Left lobe of liver (tissue), 2 donors: ENCODE data around the gene PTTG2. TPM values are rescaled to one million over a fixed set of nuclear protein-coding genes. Genes with fewer than 3 reads are reported as not detected.
"Not testable (repeated sequence)": the region's sequence is repeated elsewhere in the genome, so short reads cannot be mapped to it uniquely, and the experiment has no call there.

Experiments used
- ATAC-seq: fragments of 200-7000 bp; cut with Tn5 transposase; one replicate; pipeline ENCODE4 v1.9.1; 2020; ENCODE audit warnings: mild to moderate bottlenecking, moderate library complexity
- DNase-seq: peaks from one replicate; pipeline ENCODE4 v3.0.0-alpha.2; 2020; ENCODE audit warnings: low spot score
- total RNA-seq: library from RNA; stranded (reverse); gene quantifications from one replicate; pipeline ENCODE4 v1.2.1, GENCODE V29; 2021
- donor health status: DM: no; HTN: no; CAD: no; lungs with moderate emphysema.
- donor health status: DM: no; HTN: yes; CAD: no.

The PTTG2 gene
- total RNA-seq, 1 donor from 2014 or later: not detected

- ATAC-seq: no peak
Observed at GRCh38 chr4:37953620-37954293, 6.4 kb upstream of the PTTG2 start.

GRCh38 chr4:37956941-37957340, 3.3 kb upstream of the PTTG2 start:
- ATAC-seq (no peak), DNase-seq (no peak)

More at GRCh38 chr4:37953620-37954293, 6.4 kb upstream of the PTTG2 start:
- no peak for DNase-seq

GRCh38 chr4:37958932-37959331, 1.3 kb upstream of the PTTG2 start:
- no peak for DNase-seq
- no peak for ATAC-seq

- DNase-seq (no peak), ATAC-seq (no peak)
Observed at GRCh38 chr4:37960679-37961450, 667 bp downstream of the PTTG2 start.

GRCh38 chr4:37964734-37965457, 4.7 kb downstream of the PTTG2 start:
- DNase-seq (no peak), ATAC-seq (no peak)

- ATAC-seq (peak; percentile 66), DNase-seq (no peak)
Observed at GRCh38 chr4:37966044-37966443, 5.8 kb downstream of the PTTG2 start.

- no peak for ATAC-seq
- DNase-seq: no peak
Observed at GRCh38 chr4:37967736-37968135, 7.5 kb downstream of the PTTG2 start.

GRCh38 chr4:37968747-37969146, 8.5 kb downstream of the PTTG2 start:
- ATAC-seq: no peak
- no peak for DNase-seq

GRCh38 chr4:37970702-37971101, 10.5 kb downstream of the PTTG2 start:
- DNase-seq (peak; percentile 51), ATAC-seq (peak; percentile 81)

- DNase-seq (no peak), ATAC-seq (no peak)
Observed at GRCh38 chr4:37971202-37971601, 11.0 kb downstream of the PTTG2 start.

- no peak for ATAC-seq
- DNase-seq: no peak
Observed at GRCh38 chr4:37973441-37973840, 13.2 kb downstream of the PTTG2 start.

GRCh38 chr4:37975321-37975822, 15.2 kb downstream of the PTTG2 start:
- peak; percentile 81 for DNase-seq
- not testable (repeated sequence) for ATAC-seq

- ATAC-seq (peak; percentile 56), DNase-seq (no peak)
Observed at GRCh38 chr4:37976507-37976906, 16.3 kb downstream of the PTTG2 start.

GRCh38 chr4:37976991-37977470, 16.8 kb downstream of the PTTG2 start:
- ATAC-seq: peak; percentile 85
- DNase-seq: peak; percentile 82

GRCh38 chr4:37977471-37978247, 17.5 kb downstream of the PTTG2 start:
- peak; percentile 81 for ATAC-seq
- DNase-seq: peak; percentile 78

- ATAC-seq (peak; percentile 10), DNase-seq (peak; percentile 52)
Observed at GRCh38 chr4:37978248-37978924, 18.2 kb downstream of the PTTG2 start.

- ATAC-seq (no peak), DNase-seq (no peak)
Observed at GRCh38 chr4:37980246-37980645, 20.0 kb downstream of the PTTG2 start.

- DNase-seq (no peak), ATAC-seq (no peak)
Observed at GRCh38 chr4:37981425-37981824, 21.2 kb downstream of the PTTG2 start.

- DNase-seq: no peak
- no peak for ATAC-seq
Observed at GRCh38 chr4:37981844-37982720, 21.9 kb downstream of the PTTG2 start.
